Esophagus muscularis mucosa (tissue), 4 donors: ENCODE results near the gene GIMAP6. TPM values are rescaled to one million over a fixed set of nuclear protein-coding genes. Genes with fewer than 3 reads are reported as not detected.
A peak's percentile ranks its signal among the peaks of the same experiment; 100 is the strongest.
"Not testable (repeated sequence)": the region's sequence is repeated elsewhere in the genome, so short reads cannot be mapped to it uniquely, and the experiment has no call there.

Experiments
- DNase-seq: peaks from one replicate; pipeline ENCODE4 v3.0.0-alpha.2; 2017; ENCODE audit errors: extremely low spot score
- H3K27ac ChIP-seq, 4 donors: fragments of 200-600 bp; sonication (generic); replicated peaks in 1 of 4; 1 replicate in 3 of 4; 2 replicates in 1 of 4; pipeline ENCODE4 v1.5.1; 2016 to 2019; ENCODE audit warnings: mild to moderate bottlenecking in 1 of 4
- H3K27me3 ChIP-seq, 4 donors: fragments of 200-600 bp; sonication (generic); one replicate each; pipeline versions ENCODE4 v1.5.1 to v1.6.0; 2016 to 2019
- H3K36me3 ChIP-seq, 4 donors: fragments of 200-600 bp; sonication (generic); one replicate each; pipeline ENCODE4 v1.5.1; 2016 to 2019
- H3K4me1 ChIP-seq, 4 donors: fragments of 200-600 bp; sonication (generic); one replicate each; pipeline ENCODE4 v1.5.1; 2016 to 2019
- H3K4me3 ChIP-seq, 4 donors: fragments of 200-600 bp; sonication (generic); 1 replicate in 2 of 4; 2 replicates in 2 of 4; pipeline ENCODE4 v1.5.1; 2016 to 2019; ENCODE audit warnings: mild to moderate bottlenecking in 4 of 4, moderate library complexity in 1 of 4
- H3K9me3 ChIP-seq, 4 donors: fragments of 200-600 bp; sonication (generic); 1 replicate in 3 of 4; 2 replicates in 1 of 4; pipeline ENCODE4 v1.5.1; 2016 to 2019
- EP300 ChIP-seq: sonication (generic); formaldehyde crosslinking; IDR thresholded peaks from one replicate; pipeline ENCODE4 v1.6.1; 2017; ENCODE audit warnings: antibody characterized with exemption
- POLR2A ChIP-seq: fragments of 450-650 bp; IDR thresholded peaks from one replicate; pipeline ENCODE4 v1.6.1; 2017; ENCODE audit warnings: antibody characterized with exemption, moderate library complexity, mild to moderate bottlenecking, low read depth
- POLR2AphosphoS5 ChIP-seq, 2 donors: sonication (generic); formaldehyde crosslinking; IDR thresholded peaks; one replicate each; pipeline ENCODE4 v1.6.1; 2017; ENCODE audit warnings: antibody characterized with exemption in 2 of 2
- WGBS: methylation state at CpG from one replicate; pipeline ENCODE4 v1.1.5; 2018; 5-methylcytosine and 5-hydroxymethylcytosine counted together
- intact Hi-C: fragments of 100-400 bp; cut with DNase I; formaldehyde crosslinking; loops from one replicate; pipeline ENCODE4 v1.15.1; 2023
- total RNA-seq, 4 donors: library from RNA; depleted of rRNA; stranded (reverse); fragments of >200 nt; gene quantifications; one replicate each; pipeline versions ENCODE4 v1.1.0 to v1.2.1, GENCODE V29; 2016
- TF ChIP-seq, protein P1 (sequence below), 3 experiments: fragments of 200-600 bp in 2 of 3; fragments of 450-650 bp in 1 of 3; sonication (generic) in 2 of 3; IDR thresholded peaks; one replicate each; pipeline ENCODE4 v1.5.1; 2017 to 2019; ENCODE audit warnings: antibody characterized with exemption in 3 of 3, mild to moderate bottlenecking in 2 of 3, moderate library complexity in 1 of 3

Gene GIMAP6
- total RNA-seq = 10 to 100 TPM; 25.7 to 45.9 (median 37.2) TPM

DNA sequence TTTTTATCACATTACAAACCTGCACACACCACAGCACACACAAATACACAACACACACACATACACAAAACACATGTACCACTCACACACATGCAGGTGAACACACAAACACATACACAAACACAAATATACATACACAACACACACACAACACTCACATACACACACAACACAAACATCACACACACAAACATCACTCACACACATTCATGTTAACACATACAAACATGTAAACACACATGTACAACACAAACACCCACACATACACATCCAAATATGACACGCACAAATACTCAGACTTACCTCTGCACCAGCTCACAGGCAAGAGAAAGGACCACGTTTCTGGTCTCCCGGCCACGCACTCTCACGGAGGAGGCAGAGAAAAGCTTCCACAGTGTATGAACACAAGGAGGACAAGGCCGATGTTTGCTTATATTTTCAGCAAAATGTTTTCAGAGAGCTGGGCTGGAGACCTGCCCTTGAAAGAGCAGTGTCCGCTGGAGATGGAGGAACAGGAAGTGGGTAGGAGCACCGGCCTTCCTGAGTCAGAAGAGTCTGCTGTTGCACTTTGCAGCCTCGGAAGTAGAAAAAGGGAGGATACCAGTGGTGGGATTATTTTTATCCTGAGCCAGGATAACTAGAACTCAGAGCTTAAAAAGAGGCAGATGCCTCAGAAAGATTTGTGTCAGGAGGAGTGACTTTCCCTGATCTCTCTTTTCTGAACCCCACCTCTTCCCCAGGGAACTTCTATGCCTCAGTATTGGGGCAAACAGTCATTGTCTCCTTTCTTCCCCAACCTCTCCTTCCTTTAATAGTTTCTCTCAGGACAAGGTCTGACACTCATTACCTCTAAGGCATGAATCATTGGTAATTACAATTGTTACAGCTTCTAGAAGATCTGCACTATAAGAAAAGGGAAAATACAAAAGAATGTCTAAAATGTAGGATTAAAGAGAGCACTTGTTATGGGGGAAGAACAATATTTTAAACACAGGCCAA, at the start of gene GIMAP6:
TSS of gene GIMAP6 (minus strand) at position 520 of the 999 bp plus-strand sequence. CDS start 2,243 bp downstream, outside the sequence.
- Histone ChIP-seq H3K36me3 (peaks cover 0 to 19% (median 10%) of the 10 kb centered on the region in 4 donors), H3K4me1 (peaks cover 0 to 23% (median 15%) of the 10 kb centered on the region in 4 donors), H3K9me3 (no peaks in the 10 kb centered on the region), H3K27me3 (no peaks in the 10 kb centered on the region), H3K27ac (peak within 1 kb of the TSS; percentile 50 to 72 (median 69)), H3K4me3 (peak within 1 kb of the TSS; percentile 37 to 50 (median 40))
- 54% methylated on average over 9 of the region's 9 CpGs for WGBS
- intact Hi-C loops = no loop called here
- DNase-seq = no peak
- TF ChIP-seq POLR2A (no peak), POLR2AphosphoS5 (IDR thresholded peaks at IDR 0.05) (no peak), EP300 (no peak)
- TF ChIP-seq, protein P1, sequence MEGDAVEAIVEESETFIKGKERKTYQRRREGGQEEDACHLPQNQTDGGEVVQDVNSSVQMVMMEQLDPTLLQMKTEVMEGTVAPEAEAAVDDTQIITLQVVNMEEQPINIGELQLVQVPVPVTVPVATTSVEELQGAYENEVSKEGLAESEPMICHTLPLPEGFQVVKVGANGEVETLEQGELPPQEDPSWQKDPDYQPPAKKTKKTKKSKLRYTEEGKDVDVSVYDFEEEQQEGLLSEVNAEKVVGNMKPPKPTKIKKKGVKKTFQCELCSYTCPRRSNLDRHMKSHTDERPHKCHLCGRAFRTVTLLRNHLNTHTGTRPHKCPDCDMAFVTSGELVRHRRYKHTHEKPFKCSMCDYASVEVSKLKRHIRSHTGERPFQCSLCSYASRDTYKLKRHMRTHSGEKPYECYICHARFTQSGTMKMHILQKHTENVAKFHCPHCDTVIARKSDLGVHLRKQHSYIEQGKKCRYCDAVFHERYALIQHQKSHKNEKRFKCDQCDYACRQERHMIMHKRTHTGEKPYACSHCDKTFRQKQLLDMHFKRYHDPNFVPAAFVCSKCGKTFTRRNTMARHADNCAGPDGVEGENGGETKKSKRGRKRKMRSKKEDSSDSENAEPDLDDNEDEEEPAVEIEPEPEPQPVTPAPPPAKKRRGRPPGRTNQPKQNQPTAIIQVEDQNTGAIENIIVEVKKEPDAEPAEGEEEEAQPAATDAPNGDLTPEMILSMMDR (IDR thresholded peaks at IDR 0.05) = no peak

- intact Hi-C loops, H3K27me3 ChIP-seq, H3K27ac ChIP-seq, H3K36me3 ChIP-seq, DNase-seq, H3K9me3 ChIP-seq, H3K4me3 ChIP-seq: not testable (repeated sequence)
- WGBS = 70% methylated on average over 2 of the region's 2 CpGs
- H3K4me1 ChIP-seq = peaks cover 4 to 15% (median 9%) of the 10 kb centered on the region in 4 donors
These were observed 48.2 kb upstream of the GIMAP6 start for GRCh38 chr7:150680364-150680763.

GRCh38 chr7:150678601-150679000, 46.4 kb upstream of the GIMAP6 start:
- H3K4me1 ChIP-seq, H3K4me3 ChIP-seq, H3K36me3 ChIP-seq, DNase-seq, intact Hi-C loops, H3K9me3 ChIP-seq, H3K27ac ChIP-seq, H3K27me3 ChIP-seq: not testable (repeated sequence)
- WGBS = 79% methylated on average over 8 of the region's 11 CpGs

DNA sequence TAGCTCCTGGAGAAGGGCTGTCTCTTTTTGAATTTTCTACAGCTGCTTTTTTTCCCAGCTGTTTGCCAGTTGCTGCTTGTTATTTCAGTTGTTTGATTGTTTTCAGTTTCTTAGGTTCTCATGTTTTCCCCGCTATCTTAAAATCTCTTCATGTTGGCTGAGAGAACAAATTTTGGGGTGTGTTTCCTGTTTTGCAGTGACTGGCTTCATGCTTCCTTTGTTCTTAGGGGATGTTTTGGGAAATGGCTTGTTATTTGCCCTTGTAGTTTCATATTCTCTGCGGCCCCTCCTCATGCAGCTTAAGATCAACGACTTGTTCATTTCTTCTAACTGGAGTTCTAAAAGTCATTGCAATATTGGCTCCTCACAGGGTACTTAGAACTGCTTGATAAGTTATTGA, 44.7 kb upstream of the GIMAP6 start:
- H3K27ac ChIP-seq = peak overlapping the region in 2 of 4 donors; percentile 34 to 62
- H3K27me3 ChIP-seq, H3K9me3 ChIP-seq, DNase-seq, H3K4me1 ChIP-seq, H3K36me3 ChIP-seq, H3K4me3 ChIP-seq, intact Hi-C loops: not testable (repeated sequence)
- 47% methylated on average over 3 of the region's 3 CpGs for WGBS
- TF ChIP-seq POLR2AphosphoS5 (IDR thresholded peaks at IDR 0.05) = peak in 1 of 2 donors; percentile 20

DNA sequence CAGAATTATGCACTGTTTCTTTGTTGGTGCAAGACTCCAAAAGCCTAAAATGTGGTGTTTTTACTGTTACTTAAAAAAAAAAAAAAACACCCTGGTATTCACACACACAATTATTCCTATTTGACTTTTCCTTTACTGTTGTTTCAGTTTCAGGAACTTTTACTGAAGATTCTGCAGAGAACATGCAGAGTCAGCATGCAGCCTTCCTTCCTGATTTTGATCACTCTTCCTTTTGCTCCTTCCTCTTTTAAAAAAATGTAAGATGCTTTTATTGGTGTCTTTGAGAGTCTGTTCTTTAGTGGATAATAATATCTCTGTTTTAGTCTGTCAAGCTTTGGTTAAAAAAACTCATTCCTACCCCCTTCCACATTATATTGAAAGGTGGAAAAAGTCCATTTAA, 44.1 kb upstream of the GIMAP6 start:
- H3K4me1 ChIP-seq, H3K27me3 ChIP-seq, DNase-seq, intact Hi-C loops, H3K36me3 ChIP-seq, H3K4me3 ChIP-seq, H3K9me3 ChIP-seq: not testable (repeated sequence)
- peak overlapping the region in 2 of 4 donors; percentile 62 to 68 for H3K27ac ChIP-seq

DNA sequence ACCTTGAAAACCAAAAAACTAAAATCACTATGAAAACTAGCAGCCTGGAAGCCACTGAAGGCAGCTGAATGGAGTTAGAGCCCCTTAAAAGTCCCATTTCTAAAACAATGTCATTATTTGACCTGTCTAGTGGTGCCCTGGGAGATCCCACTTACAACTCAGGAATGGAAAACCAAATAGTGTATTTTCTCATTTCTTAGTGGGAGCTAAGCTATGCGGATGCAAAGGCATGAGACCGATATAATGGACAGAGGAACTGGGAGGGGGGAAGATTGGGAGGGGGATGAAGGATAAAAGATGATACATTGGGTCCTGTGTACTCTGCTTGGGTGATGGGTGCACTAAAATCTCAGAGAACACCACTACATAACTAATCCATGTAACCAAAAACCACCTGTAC, 43.5 kb upstream of the GIMAP6 start:
- Histone ChIP-seq H3K9me3 (no peaks in the 10 kb centered on the region), H3K27ac (peak overlapping the region; percentile 31 to 68 (median 52)), H3K36me3 (no peaks in the 10 kb centered on the region), H3K27me3 (no peaks in the 10 kb centered on the region), H3K4me3 (no peak overlapping the region), H3K4me1 (peaks cover 0 to 6% (median 3%) of the 10 kb centered on the region in 4 donors)
- DNase-seq = no peak
- TF ChIP-seq POLR2A (no peak), POLR2AphosphoS5 (IDR thresholded peaks at IDR 0.05) (no peak), EP300 (no peak)
- TF ChIP-seq, protein P1 (IDR thresholded peaks at IDR 0.05) = no peak
- intact Hi-C loops = no loop called here
- WGBS = 54% methylated on average over 2 of the region's 2 CpGs

DNA sequence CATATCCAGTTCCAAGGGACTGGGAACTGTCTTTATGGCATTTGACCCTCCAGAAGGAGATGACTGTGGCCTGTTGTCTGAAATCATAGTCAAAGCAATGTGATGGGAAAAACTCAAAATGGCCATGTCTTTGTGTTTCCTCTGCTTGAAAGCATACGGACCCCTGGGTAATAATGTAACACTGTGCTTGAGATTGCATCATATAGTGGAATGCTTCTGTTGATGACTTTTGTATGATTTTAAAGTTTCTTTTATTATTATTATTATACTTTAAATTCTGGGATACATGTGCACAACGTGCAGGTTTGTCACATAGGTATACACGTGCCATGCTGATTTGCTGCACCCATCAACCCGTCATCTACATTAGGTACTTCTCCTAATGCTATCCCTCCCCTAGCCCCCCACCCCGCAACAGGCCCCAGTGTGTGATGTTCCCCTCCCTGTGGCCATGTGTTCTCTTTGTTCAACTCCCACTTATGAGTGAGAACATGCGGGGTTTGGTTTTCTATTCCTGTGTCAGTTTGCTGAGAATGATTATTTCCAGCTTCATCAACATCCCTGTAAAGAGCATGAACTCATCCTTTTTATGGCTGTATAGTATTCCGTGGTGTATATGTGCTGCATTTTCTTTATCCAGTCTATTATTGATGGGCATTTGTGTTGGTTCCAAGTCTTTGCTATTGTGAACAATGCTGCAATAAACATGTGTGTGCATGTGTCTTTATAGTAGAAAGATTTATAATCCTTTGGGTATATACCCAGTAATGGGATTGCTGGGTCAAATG, 39.8 kb upstream of the GIMAP6 start:
- intact Hi-C loops, H3K9me3 ChIP-seq, DNase-seq, H3K4me1 ChIP-seq, H3K36me3 ChIP-seq, H3K27me3 ChIP-seq, H3K4me3 ChIP-seq, H3K27ac ChIP-seq: not testable (repeated sequence)
- 83% methylated on average over 7 of the region's 7 CpGs for WGBS
